Spleen (tissue), 7 donors: ENCODE measurements around the gene SEMA5A.

Experiments
- CTCF ChIP-seq, 11 experiments: fragments of 200-600 bp in 7 of 11; fragments of 450-650 bp in 4 of 11; sonication (generic) in 4 of 11; IDR thresholded peaks in 8 of 11; conservative IDR thresholded peaks in 3 of 11; 1 replicate in 7 of 11; 2 replicates in 4 of 11; pipeline versions ENCODE4 v1.4.0 to v1.8.0; 2016 to 2021; ENCODE audit warnings: antibody characterized with exemption in 11 of 11, inconsistent platforms in 4 of 11, mild to moderate bottlenecking in 1 of 11
- POLR2A ChIP-seq, 3 donors: fragments of 450-650 bp; IDR thresholded peaks; one replicate each; pipeline ENCODE4 v1.5.1; 2017; ENCODE audit warnings: antibody characterized with exemption in 3 of 3, mild to moderate bottlenecking in 1 of 3
- POLR2AphosphoS5 ChIP-seq, 3 donors: sonication (generic); formaldehyde crosslinking; IDR thresholded peaks; one replicate each; pipeline ENCODE4 v1.5.1; 2017; ENCODE audit warnings: antibody characterized with exemption in 3 of 3
- donor health status: DM: no; HTN: no; CAD: no; lungs with moderate emphysema.
- donor health status: DM: no; HTN: no; CAD: no.
- donor health status: DM: no; HTN: no; CAD: no.

GRCh38 chr5:9108162-9108561, 437.7 kb downstream of the SEMA5A start:
- TF ChIP-seq CTCF (IDR thresholded peaks at IDR 0.05 in 8 of 11, conservative IDR thresholded peaks at IDR 0.05 in 3 of 11) = no peak
- TF ChIP-seq POLR2A (IDR thresholded peaks at IDR 0.05) = no peak
- no peak for TF ChIP-seq POLR2AphosphoS5 (IDR thresholded peaks at IDR 0.05)
